DOHH2 (cell line): ENCODE data around the gene TTC32.
"Not testable (repeated sequence)": the region's sequence is repeated elsewhere in the genome, so short reads cannot be mapped to it uniquely, and the experiment has no call there.

ENCODE experiments used
- H3F3A ChIP-seq: fragments of 200-600 bp; sonication (generic), shearing (Covaris generic); 2 replicates; pipeline ENCODE4 v1.6.0; 2016; ENCODE audit warnings: antibody characterized with exemption, mild to moderate bottlenecking; ENCODE audit not compliant: control insufficient read depth, insufficient read depth
- H3K27ac ChIP-seq: fragments of 200-600 bp; sonication (generic); 2 replicates; pipeline ENCODE4 v1.5.1; 2014; ENCODE audit warnings: low read depth, mild to moderate bottlenecking, low read length, moderate library complexity
- H3K27me3 ChIP-seq: fragments of 200-600 bp; sonication (generic); 2 replicates; pipeline ENCODE4 v1.6.1; 2014; ENCODE audit warnings: mild to moderate bottlenecking, low read length, mixed read lengths; ENCODE audit not compliant: control insufficient read depth
- H3K36me3 ChIP-seq: fragments of 200-600 bp; sonication (generic); 2 replicates; pipeline ENCODE4 v1.6.1; 2014; ENCODE audit warnings: mild to moderate bottlenecking, low read length, moderate library complexity, mixed read lengths; ENCODE audit not compliant: control insufficient read depth
- H3K4me1 ChIP-seq: fragments of 200-600 bp; sonication (generic); 2 replicates; pipeline ENCODE4 v1.6.1; 2014; ENCODE audit warnings: mild to moderate bottlenecking, low read length, mixed read lengths; ENCODE audit not compliant: control insufficient read depth
- H3K4me2 ChIP-seq: fragments of 200-600 bp; sonication (generic); 2 replicates; pipeline ENCODE4 v1.6.0; 2014; ENCODE audit warnings: mild to moderate bottlenecking, low read length, moderate library complexity
- H3K4me3 ChIP-seq: fragments of 200-600 bp; sonication (generic); 2 replicates; pipeline ENCODE4 v1.5.1; 2014; ENCODE audit warnings: mild to moderate bottlenecking, low read length, mixed read lengths
- H3K79me2 ChIP-seq: fragments of 200-600 bp; sonication (generic); 2 replicates; pipeline ENCODE4 v1.6.1; 2014; ENCODE audit warnings: mild to moderate bottlenecking, low read length, mixed read lengths; ENCODE audit not compliant: control insufficient read depth
- H3K9me2 ChIP-seq: fragments of 200-600 bp; sonication (generic); replicated peaks from 2 replicates; pipeline ENCODE4 v1.6.1; 2014; ENCODE audit warnings: mild to moderate bottlenecking, low read length, mixed read lengths; ENCODE audit not compliant: control insufficient read depth
- H3K9me3 ChIP-seq: fragments of 200-600 bp; sonication (generic); 2 replicates; pipeline ENCODE4 v1.6.1; 2014; ENCODE audit warnings: antibody characterized with exemption, low read length, mixed read lengths; ENCODE audit not compliant: control insufficient read depth, insufficient read depth
- H4K20me1 ChIP-seq: fragments of 200-600 bp; sonication (generic); 2 replicates; pipeline ENCODE4 v1.6.0; 2014; ENCODE audit warnings: low read depth, mild to moderate bottlenecking, antibody characterized with exemption, low read length, moderate library complexity; ENCODE audit not compliant: control insufficient read depth, insufficient read depth
- EZH2phosphoT487 ChIP-seq: fragments of 200-600 bp; sonication (generic); IDR thresholded peaks from 2 replicates; pipeline ENCODE4 v1.6.1; 2017; ENCODE audit warnings: borderline replicate concordance, mild to moderate bottlenecking, antibody characterized with exemption, low read length, moderate library complexity, mixed read lengths
- TF ChIP-seq, protein P1 (sequence below): fragments of 200-600 bp; sonication (generic); IDR thresholded peaks from one replicate; pipeline ENCODE4 v1.5.1; 2014; ENCODE audit warnings: antibody characterized with exemption, mild to moderate bottlenecking, low read depth, low read length; ENCODE audit not compliant: poor library complexity, severe bottlenecking

Gene TTC32

DNA sequence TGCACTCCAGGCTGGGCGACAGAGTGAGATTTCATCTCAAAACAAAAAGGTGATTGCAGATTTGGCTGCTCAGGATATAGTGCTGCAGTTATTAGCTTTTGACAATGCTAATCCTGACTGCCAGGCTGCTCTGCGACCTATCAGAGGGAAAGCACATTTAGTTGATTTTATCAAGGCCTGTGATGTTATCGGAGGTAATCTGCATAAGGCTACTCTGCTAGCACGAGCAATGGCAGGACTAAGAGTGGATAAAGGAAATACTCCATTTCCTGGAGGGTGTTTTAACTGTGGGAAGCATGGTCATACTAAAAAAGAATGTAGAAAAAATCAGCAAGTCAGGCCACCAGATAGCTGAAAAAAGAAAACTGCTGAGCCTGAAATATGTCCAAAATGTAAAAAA lies 22.7 kb upstream of the TTC32 start:
- not testable (repeated sequence) for H4K20me1 ChIP-seq, H3K9me2 ChIP-seq, H3K9me3 ChIP-seq, H3K36me3 ChIP-seq, H3F3A ChIP-seq, H3K27me3 ChIP-seq, H3K27ac ChIP-seq, H3K4me2 ChIP-seq, H3K4me3 ChIP-seq, H3K79me2 ChIP-seq, H3K4me1 ChIP-seq

DNA sequence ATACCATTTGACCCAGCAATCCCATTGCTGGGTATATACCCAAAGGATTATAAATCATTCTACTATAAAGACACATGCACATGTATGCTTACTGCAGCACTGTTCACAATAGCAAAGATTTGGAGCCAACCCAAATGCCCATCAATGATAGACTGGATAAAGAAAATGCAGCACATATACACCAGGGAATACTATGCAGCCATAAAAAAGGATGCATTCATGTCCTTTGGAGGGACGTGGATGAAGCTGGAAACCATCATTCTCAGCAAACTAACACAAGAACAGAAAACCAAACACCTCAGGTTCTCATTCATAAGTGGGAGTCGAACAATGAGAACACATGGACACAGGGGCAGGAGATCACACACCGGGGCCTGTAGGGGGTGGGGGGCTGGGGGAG lies 20.4 kb upstream of the TTC32 start:
- not testable (repeated sequence) for H4K20me1 ChIP-seq, H3K36me3 ChIP-seq, H3K9me2 ChIP-seq, H3K27me3 ChIP-seq, H3K4me2 ChIP-seq, H3F3A ChIP-seq, H3K4me3 ChIP-seq, H3K4me1 ChIP-seq, H3K27ac ChIP-seq, H3K9me3 ChIP-seq, H3K79me2 ChIP-seq

DNA sequence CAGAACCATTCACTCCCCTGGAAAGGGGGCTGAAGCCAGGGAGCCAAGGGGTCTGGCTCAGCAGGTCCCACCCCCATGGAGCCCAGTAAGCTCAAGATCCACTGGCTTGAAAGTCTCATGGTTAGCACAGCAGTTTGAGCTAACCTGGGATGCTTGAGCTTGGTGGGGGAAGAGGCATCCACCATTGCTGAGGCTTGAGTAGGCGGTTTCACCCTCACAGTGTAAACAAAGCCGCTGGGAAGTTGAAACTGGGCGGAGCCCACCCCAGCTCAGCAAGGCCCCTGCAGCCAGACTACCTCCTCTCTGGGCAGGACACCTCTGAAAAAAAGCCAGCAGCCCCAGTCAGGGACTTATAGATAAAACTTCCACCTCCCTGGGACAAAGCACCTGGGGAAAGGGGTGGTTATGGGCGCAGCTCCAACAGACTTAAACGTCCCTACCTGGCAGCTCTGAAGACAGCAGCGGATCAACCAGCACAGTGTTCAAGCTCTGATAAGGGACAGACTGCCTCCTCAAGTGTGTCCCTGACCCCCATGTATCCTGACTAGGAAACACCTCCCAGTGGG lies 14.7 kb upstream of the TTC32 start:
- Histone ChIP-seq H3K36me3 (no peaks in the 10 kb centered on the region), H3K27ac (no peak overlapping the region), H3K4me1 (no peaks in the 10 kb centered on the region), H4K20me1 (no peaks in the 10 kb centered on the region), H3K79me2 (no peaks in the 10 kb centered on the region), H3K4me3 (no peak overlapping the region), H3F3A (no peaks in the 10 kb centered on the region), H3K27me3 (no peaks in the 10 kb centered on the region), H3K9me2 (no peaks in the 10 kb centered on the region), H3K9me3 (no peaks in the 10 kb centered on the region), H3K4me2 (no peak overlapping the region)
- TF ChIP-seq EZH2phosphoT487: no peak
- TF ChIP-seq, protein P1, sequence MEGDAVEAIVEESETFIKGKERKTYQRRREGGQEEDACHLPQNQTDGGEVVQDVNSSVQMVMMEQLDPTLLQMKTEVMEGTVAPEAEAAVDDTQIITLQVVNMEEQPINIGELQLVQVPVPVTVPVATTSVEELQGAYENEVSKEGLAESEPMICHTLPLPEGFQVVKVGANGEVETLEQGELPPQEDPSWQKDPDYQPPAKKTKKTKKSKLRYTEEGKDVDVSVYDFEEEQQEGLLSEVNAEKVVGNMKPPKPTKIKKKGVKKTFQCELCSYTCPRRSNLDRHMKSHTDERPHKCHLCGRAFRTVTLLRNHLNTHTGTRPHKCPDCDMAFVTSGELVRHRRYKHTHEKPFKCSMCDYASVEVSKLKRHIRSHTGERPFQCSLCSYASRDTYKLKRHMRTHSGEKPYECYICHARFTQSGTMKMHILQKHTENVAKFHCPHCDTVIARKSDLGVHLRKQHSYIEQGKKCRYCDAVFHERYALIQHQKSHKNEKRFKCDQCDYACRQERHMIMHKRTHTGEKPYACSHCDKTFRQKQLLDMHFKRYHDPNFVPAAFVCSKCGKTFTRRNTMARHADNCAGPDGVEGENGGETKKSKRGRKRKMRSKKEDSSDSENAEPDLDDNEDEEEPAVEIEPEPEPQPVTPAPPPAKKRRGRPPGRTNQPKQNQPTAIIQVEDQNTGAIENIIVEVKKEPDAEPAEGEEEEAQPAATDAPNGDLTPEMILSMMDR: no peak

DNA sequence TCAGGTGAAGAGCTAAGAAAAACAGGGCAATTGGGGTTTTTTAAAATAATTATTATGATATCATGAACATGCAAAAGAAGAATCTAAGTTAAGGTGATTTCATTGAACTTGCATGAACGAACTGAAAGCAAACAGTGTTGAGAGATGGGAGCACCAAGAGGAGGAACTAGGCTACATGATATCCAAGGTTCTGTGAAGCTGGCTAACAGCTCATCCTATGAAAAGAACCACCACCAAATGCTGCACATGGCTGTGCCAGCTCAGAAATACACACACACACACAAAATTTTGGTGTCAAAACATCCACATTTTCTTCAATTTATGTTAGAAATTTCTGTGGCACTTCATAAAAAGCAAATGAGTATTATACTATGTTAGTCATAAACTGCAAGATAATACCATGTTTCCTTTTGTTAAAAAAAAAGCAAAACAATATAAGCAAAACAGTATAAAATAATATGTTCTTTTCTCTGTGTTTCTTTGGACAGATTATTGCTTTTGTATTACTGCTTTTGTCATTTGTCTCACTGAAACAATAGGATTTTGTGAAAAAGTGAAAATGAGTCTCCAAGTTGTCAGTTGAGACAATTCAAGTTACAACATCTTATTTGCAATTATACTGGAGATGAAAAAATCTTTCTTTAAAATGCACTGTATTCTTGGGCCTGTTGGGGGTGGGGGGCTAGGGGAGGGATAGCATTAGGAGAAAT lies 12.6 kb upstream of the TTC32 start:
- no peaks in the 10 kb centered on the region for H3K79me2 ChIP-seq
- TF ChIP-seq, protein P1: no peak
- no peak for TF ChIP-seq EZH2phosphoT487
- no peaks in the 10 kb centered on the region for H3K9me3 ChIP-seq
- no peak overlapping the region for H3K4me3 ChIP-seq
- no peaks in the 10 kb centered on the region for H3K36me3 ChIP-seq
- no peak overlapping the region for H3K4me2 ChIP-seq
- H4K20me1 ChIP-seq: no peaks in the 10 kb centered on the region
- H3F3A ChIP-seq: no peaks in the 10 kb centered on the region
- H3K9me2 ChIP-seq: no peaks in the 10 kb centered on the region
- no peak overlapping the region for H3K27ac ChIP-seq
- no peaks in the 10 kb centered on the region for H3K27me3 ChIP-seq
- H3K4me1 ChIP-seq: no peaks in the 10 kb centered on the region
